ENCODE data around the gene ITGB6.
A peak's percentile ranks its signal among the peaks of the same experiment; 100 is the strongest.

The ITGB6 gene

GRCh38 chr2:160199683-160200389, at the start of gene ITGB6:
TSS of gene ITGB6 (minus strand) at chr2:160200272. CDS start at chr2:160200063, 209 bp downstream.
- no peak for DNase-seq (ENCODE audit: low read depth)

GRCh38 chr2:160247296-160248035, 47.4 kb upstream of the ITGB6 start:
- no peak for DNase-seq (ENCODE audit: low read depth)

- DNase-seq (ENCODE audit: low read depth), result no peak
Measured at GRCh38 chr2:160246356-160246755, 46.3 kb upstream of the ITGB6 start.

- DNase-seq (ENCODE audit: low read depth), result no peak
Measured at GRCh38 chr2:160245614-160246155, 45.6 kb upstream of the ITGB6 start.

GRCh38 chr2:160242893-160243564, 43.0 kb upstream of the ITGB6 start:
- no peak for DNase-seq (ENCODE audit: low read depth)

- DNase-seq (ENCODE audit: low read depth), result peak; percentile 64
Measured at GRCh38 chr2:160241251-160242137, 41.4 kb upstream of the ITGB6 start.

- DNase-seq (ENCODE audit: low read depth), result no peak
Measured at GRCh38 chr2:160239436-160239835, 39.4 kb upstream of the ITGB6 start.

GRCh38 chr2:160238392-160238791, 38.3 kb upstream of the ITGB6 start:
- DNase-seq (ENCODE audit: low read depth), result no peak

- DNase-seq (ENCODE audit: low read depth), result no peak
Measured at GRCh38 chr2:160232905-160233475, 32.9 kb upstream of the ITGB6 start.

GRCh38 chr2:160229591-160229990, 29.5 kb upstream of the ITGB6 start:
- DNase-seq (ENCODE audit: low read depth), result no peak

GRCh38 chr2:160228141-160228917, 28.3 kb upstream of the ITGB6 start:
- DNase-seq (ENCODE audit: low read depth), result peak; percentile 76

GRCh38 chr2:160227293-160227915, 27.3 kb upstream of the ITGB6 start:
- DNase-seq (ENCODE audit: low read depth), result peak; percentile 65

- DNase-seq (ENCODE audit: low read depth), result no peak
Measured at GRCh38 chr2:160226367-160226766, 26.3 kb upstream of the ITGB6 start.

GRCh38 chr2:160225722-160226121, 25.6 kb upstream of the ITGB6 start:
- no peak for DNase-seq (ENCODE audit: low read depth)

GRCh38 chr2:160224507-160224906, 24.4 kb upstream of the ITGB6 start:
- no peak for DNase-seq (ENCODE audit: low read depth)

- peak; percentile 93 for DNase-seq (ENCODE audit: low read depth)
Measured at GRCh38 chr2:160224060-160224459, 24.0 kb upstream of the ITGB6 start.

- DNase-seq (ENCODE audit: low read depth), result no peak
Measured at GRCh38 chr2:160223560-160223959, 23.5 kb upstream of the ITGB6 start.

- DNase-seq (ENCODE audit: low read depth), result no peak
Measured at GRCh38 chr2:160222546-160223283, 22.6 kb upstream of the ITGB6 start.
